ENCODE data around the gene ZNF358. TPM values are rescaled to one million over a fixed set of nuclear protein-coding genes. Genes with fewer than 3 reads are reported as not detected.
A peak's percentile ranks its signal among the peaks of the same experiment; 100 is the strongest.

Gene ZNF358
- total RNA-seq, 1 donor from 2014 or later: 16.9 TPM

DNA sequence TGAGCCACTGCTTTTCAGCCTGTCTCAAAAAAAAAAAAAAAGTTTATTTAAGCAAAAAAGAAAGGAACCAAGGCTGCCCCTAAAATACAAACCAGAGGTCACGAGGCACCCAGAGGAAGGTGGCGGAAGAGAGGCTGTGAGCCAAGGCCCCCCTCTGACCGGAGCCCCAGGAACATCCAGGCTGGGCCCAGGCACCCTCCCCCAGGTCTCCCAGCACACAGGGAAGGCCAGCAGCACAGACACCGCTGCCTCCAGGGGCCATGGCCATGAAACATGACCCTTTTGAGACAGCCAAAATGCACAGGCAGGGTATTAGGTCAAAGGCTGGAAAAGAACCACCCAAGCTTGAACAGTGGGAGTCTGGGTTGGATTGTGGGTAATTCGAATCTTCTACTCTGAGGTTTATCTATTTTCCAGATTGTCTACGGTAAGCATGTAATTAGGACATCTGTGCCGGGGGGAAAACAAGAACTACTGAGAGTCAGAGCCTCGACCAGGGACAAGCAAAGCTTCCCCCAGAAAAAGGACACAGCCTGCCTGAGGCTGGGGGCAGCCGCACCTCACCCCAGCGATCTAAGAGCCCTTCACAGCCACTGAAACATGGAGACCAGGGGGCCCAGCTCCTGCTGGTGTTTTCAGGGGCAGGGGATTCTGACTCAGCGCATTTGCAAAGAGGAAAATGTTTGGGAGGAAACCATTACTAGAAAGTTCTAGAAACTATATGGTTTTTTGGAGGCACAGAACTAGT lies 35.5 kb upstream of the ZNF358 start:
- H3K4me3 ChIP-seq: no peak overlapping the region
- no peak overlapping the region for H3K27ac ChIP-seq
- no peak for DNase-seq (ENCODE audit: low spot score)
- no peak overlapping the region for H2AFZ ChIP-seq (replicated peaks)
- H3K4me2 ChIP-seq: no peak overlapping the region
- Mint-ChIP-seq H3K4me3 (no peak overlapping the region), H3K4me1 (peaks cover 16% of the 10 kb centered on the region), H3K36me3 (no peaks in the 10 kb centered on the region), H3K9me3 (peaks cover 3% of the 10 kb centered on the region), H3K27ac (no peak overlapping the region), H3K27me3 (ENCODE audit: insufficient read depth, low read depth) (no peaks in the 10 kb centered on the region)
- H3K9me3 ChIP-seq (ENCODE audit: low read depth): no peaks in the 10 kb centered on the region
- no peak overlapping the region for H3K9ac ChIP-seq
- no peak for TF ChIP-seq EZH2 (IDR thresholded peaks at IDR 0.05)
- TF ChIP-seq EZH2phosphoT487 (IDR thresholded peaks at IDR 0.05): no peak
- TF ChIP-seq, protein P1, sequence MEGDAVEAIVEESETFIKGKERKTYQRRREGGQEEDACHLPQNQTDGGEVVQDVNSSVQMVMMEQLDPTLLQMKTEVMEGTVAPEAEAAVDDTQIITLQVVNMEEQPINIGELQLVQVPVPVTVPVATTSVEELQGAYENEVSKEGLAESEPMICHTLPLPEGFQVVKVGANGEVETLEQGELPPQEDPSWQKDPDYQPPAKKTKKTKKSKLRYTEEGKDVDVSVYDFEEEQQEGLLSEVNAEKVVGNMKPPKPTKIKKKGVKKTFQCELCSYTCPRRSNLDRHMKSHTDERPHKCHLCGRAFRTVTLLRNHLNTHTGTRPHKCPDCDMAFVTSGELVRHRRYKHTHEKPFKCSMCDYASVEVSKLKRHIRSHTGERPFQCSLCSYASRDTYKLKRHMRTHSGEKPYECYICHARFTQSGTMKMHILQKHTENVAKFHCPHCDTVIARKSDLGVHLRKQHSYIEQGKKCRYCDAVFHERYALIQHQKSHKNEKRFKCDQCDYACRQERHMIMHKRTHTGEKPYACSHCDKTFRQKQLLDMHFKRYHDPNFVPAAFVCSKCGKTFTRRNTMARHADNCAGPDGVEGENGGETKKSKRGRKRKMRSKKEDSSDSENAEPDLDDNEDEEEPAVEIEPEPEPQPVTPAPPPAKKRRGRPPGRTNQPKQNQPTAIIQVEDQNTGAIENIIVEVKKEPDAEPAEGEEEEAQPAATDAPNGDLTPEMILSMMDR (IDR thresholded peaks at IDR 0.05): no peak
- H3K4me1 ChIP-seq: no peaks in the 10 kb centered on the region
- H3K27me3 ChIP-seq: no peaks in the 10 kb centered on the region
- H3K79me2 ChIP-seq (ENCODE audit: low read depth): no peaks in the 10 kb centered on the region
- no peaks in the 10 kb centered on the region for H4K20me1 ChIP-seq (ENCODE audit: low read depth)
- H3K36me3 ChIP-seq: no peaks in the 10 kb centered on the region
- H3F3A ChIP-seq (ENCODE audit: low read depth): no peaks in the 10 kb centered on the region

DNA sequence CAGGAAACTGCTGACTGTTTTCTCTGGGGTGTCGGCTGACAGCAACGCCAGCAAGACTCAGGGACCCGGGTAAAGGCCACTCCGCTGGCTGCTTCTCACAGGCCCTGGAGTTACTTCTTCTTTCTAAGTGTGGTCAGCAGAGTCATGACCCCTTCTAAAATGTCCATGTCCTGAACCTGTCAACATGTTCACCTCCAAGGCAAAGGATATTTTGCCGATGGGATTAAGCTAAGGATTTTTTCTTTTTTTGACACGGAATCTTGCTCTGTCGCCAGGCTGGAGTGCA lies 35.0 kb upstream of the ZNF358 start:
- H3K9ac ChIP-seq: no peak overlapping the region
- DNase-seq (ENCODE audit: low spot score): no peak
- H3K4me2 ChIP-seq: no peak overlapping the region
- no peaks in the 10 kb centered on the region for H3K36me3 Mint-ChIP-seq
- H3K4me1 Mint-ChIP-seq: peaks cover 16% of the 10 kb centered on the region
- no peaks in the 10 kb centered on the region for H3K79me2 ChIP-seq (ENCODE audit: low read depth)
- no peaks in the 10 kb centered on the region for H3K9me3 ChIP-seq (ENCODE audit: low read depth)
- no peaks in the 10 kb centered on the region for H4K20me1 ChIP-seq (ENCODE audit: low read depth)
- peaks cover 3% of the 10 kb centered on the region for H3K9me3 Mint-ChIP-seq
- no peaks in the 10 kb centered on the region for H3K4me1 ChIP-seq
- no peaks in the 10 kb centered on the region for H3K36me3 ChIP-seq
- no peak overlapping the region for H2AFZ ChIP-seq (replicated peaks)
- H3K27me3 ChIP-seq: no peaks in the 10 kb centered on the region
- no peak overlapping the region for H3K27ac ChIP-seq
- H3K4me3 Mint-ChIP-seq: no peak overlapping the region
- no peaks in the 10 kb centered on the region for H3F3A ChIP-seq (ENCODE audit: low read depth)
- H3K4me3 ChIP-seq: no peak overlapping the region
- no peaks in the 10 kb centered on the region for H3K27me3 Mint-ChIP-seq (ENCODE audit: insufficient read depth, low read depth)
- no peak overlapping the region for H3K27ac Mint-ChIP-seq
- TF ChIP-seq EZH2phosphoT487 (IDR thresholded peaks at IDR 0.05) (no peak), EZH2 (IDR thresholded peaks at IDR 0.05) (no peak)
- TF ChIP-seq, protein P1 (IDR thresholded peaks at IDR 0.05): no peak

DNA sequence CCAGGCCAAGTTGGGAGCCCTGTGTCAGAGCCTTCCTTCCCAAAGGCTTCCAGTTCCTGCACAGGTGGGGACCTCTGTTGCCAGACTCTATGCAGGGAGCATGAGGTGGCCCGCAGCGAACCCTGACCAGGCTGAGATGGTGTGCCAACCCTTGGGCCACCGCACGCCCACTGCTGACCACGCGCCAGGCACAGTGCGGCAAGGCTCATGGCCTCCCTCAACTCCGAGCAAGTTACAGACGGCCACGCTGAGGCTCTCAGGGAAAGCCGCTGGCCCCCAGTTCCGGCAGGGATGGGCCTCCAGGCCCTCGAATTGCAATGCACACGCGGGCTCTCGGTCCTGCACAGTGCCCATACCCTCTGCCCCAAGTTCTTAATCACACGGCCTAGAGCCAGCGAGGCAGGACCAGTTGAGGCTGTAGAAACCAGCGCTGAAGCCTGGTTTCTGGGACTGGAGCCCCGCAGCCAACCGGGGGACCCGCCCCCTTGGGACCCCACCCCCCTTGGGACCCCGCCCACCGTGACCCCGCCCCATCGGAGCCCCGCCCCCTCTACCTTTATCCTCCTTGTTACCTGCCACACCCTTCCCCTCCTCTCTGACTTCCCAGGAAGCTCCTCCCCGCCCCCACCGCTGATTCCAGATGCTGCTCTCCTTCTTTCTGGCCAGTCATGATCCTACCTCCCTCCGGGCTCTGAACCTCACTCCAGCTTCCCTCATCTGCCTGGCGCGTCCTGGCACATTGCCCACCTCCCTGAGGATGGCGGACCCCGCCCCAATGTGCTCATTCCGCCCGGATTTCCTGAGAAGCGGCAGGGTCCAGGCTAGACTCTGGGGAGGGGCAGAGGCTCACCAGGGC lies 33.1 kb upstream of the ZNF358 start:
- H3K27ac Mint-ChIP-seq: peak overlapping the region; percentile 4
- H3F3A ChIP-seq (ENCODE audit: low read depth): no peaks in the 10 kb centered on the region
- H3K27me3 ChIP-seq: no peaks in the 10 kb centered on the region
- peaks cover 2% of the 10 kb centered on the region for H3K27me3 Mint-ChIP-seq (ENCODE audit: insufficient read depth, low read depth)
- peak overlapping the region; percentile 72 for H3K4me2 ChIP-seq
- no peaks in the 10 kb centered on the region for H4K20me1 ChIP-seq (ENCODE audit: low read depth)
- no peak overlapping the region for H3K4me3 Mint-ChIP-seq
- H3K4me1 ChIP-seq: no peaks in the 10 kb centered on the region
- H3K36me3 ChIP-seq: no peaks in the 10 kb centered on the region
- H3K79me2 ChIP-seq (ENCODE audit: low read depth): no peaks in the 10 kb centered on the region
- H3K9me3 Mint-ChIP-seq: peaks cover 3% of the 10 kb centered on the region
- no peak overlapping the region for H3K27ac ChIP-seq
- peak overlapping the region; percentile 37 for H3K4me3 ChIP-seq
- TF ChIP-seq, protein P1 (IDR thresholded peaks at IDR 0.05): no peak
- TF ChIP-seq EZH2 (IDR thresholded peaks at IDR 0.05) (no peak), EZH2phosphoT487 (IDR thresholded peaks at IDR 0.05) (no peak)
- no peak overlapping the region for H2AFZ ChIP-seq (replicated peaks)
- DNase-seq (ENCODE audit: low spot score): peak; percentile 65
- no peaks in the 10 kb centered on the region for H3K36me3 Mint-ChIP-seq
- H3K9me3 ChIP-seq (ENCODE audit: low read depth): no peaks in the 10 kb centered on the region
- peak overlapping the region; percentile 42 for H3K9ac ChIP-seq
- H3K4me1 Mint-ChIP-seq: peaks cover 16% of the 10 kb centered on the region

Measured in neural progenitor cell (in vitro differentiated cells).